Measurements from ENCODE around the gene CCDC87.
"Not testable (repeated sequence)": the region's sequence is repeated elsewhere in the genome, so short reads cannot be mapped to it uniquely, and the experiment has no call there.

The CCDC87 gene

GRCh38 chr11:66592457-66593302, at the start of gene CCDC87, which contains the start of gene CCS:
Gene CCDC87, minus strand, starts transcription at chr11:66593063. Its CDS starts 48 bp downstream, at chr11:66593015.
Gene CCS, plus strand, starts transcription at chr11:66593185. Its CDS starts 77 bp downstream, at chr11:66593262.
- peak; percentile 99 for DNase-seq

- DNase-seq: no peak
Measured at GRCh38 chr11:66641834-66642233, 49.0 kb upstream of the CCDC87 start.

- not testable (repeated sequence) for DNase-seq
Measured at GRCh38 chr11:66639814-66640340, 47.0 kb upstream of the CCDC87 start.

- DNase-seq: peak; percentile 22
Measured at GRCh38 chr11:66639066-66639813, 46.4 kb upstream of the CCDC87 start.

GRCh38 chr11:66638177-66639065, 45.6 kb upstream of the CCDC87 start, which contains the start of gene RBM4:
Gene RBM4, plus strand, starts transcription at chr11:66638703. Its CDS starts 1,009 bp downstream, at chr11:66639712.
- peak; percentile 92 for DNase-seq

GRCh38 chr11:66637557-66638176, 44.8 kb upstream of the CCDC87 start:
- no peak for DNase-seq

- DNase-seq: no peak
Measured at GRCh38 chr11:66636411-66636810, 43.5 kb upstream of the CCDC87 start.

- DNase-seq: no peak
Measured at GRCh38 chr11:66632952-66633351, 40.1 kb upstream of the CCDC87 start.

- DNase-seq: no peak
Measured at GRCh38 chr11:66631883-66632282, 39.0 kb upstream of the CCDC87 start.

GRCh38 chr11:66629356-66629755, 36.5 kb upstream of the CCDC87 start:
- no peak for DNase-seq

- DNase-seq: no peak
Measured at GRCh38 chr11:66628061-66628603, 35.3 kb upstream of the CCDC87 start.

- no peak for DNase-seq
Measured at GRCh38 chr11:66626926-66627325, 34.1 kb upstream of the CCDC87 start.

GRCh38 chr11:66626382-66626781, 33.5 kb upstream of the CCDC87 start:
- no peak for DNase-seq

- no peak for DNase-seq
Measured at GRCh38 chr11:66625752-66626149, 32.9 kb upstream of the CCDC87 start.

- no peak for DNase-seq
Measured at GRCh38 chr11:66625041-66625751, 32.3 kb upstream of the CCDC87 start.

GRCh38 chr11:66624450-66624849, 31.6 kb upstream of the CCDC87 start:
- no peak for DNase-seq

- no peak for DNase-seq
Measured at GRCh38 chr11:66619080-66619554, 26.3 kb upstream of the CCDC87 start.

GRCh38 chr11:66617155-66617834, 24.4 kb upstream of the CCDC87 start:
- peak; percentile 10 for DNase-seq

GRCh38 chr11:66616379-66617154, 23.7 kb upstream of the CCDC87 start, which contains the start of gene RBM14:
Gene RBM14, plus strand, starts transcription at chr11:66616630. Its CDS starts 91 bp downstream, at chr11:66616721.
- DNase-seq: peak; percentile 96
